Upper lobe of right lung (tissue), 1 donor: Measurements from ENCODE around the gene HMGCLL1. TPM values are rescaled to one million over a fixed set of nuclear protein-coding genes. Genes with fewer than 3 reads are reported as not detected.

Source experiments
- ATAC-seq: fragments of 200-7000 bp; cut with Tn5 transposase; one replicate; pipeline ENCODE4 v1.9.1; 2020; ENCODE audit warnings: mild to moderate bottlenecking, moderate library complexity
- DNase-seq: peaks from one replicate; pipeline ENCODE4 v3.0.0-alpha.2; 2020
- H3K27ac ChIP-seq: fragments of 200-600 bp; one replicate; pipeline ENCODE4 v1.8.0; 2022
- H3K27me3 ChIP-seq: fragments of 200-600 bp; one replicate; pipeline ENCODE4 v1.8.0; 2022; ENCODE audit warnings: mild to moderate bottlenecking
- H3K36me3 ChIP-seq: fragments of 200-600 bp; one replicate; pipeline ENCODE4 v1.8.0; 2022
- H3K4me1 ChIP-seq: fragments of 200-600 bp; one replicate; pipeline ENCODE4 v1.8.0; 2022
- H3K4me3 ChIP-seq: fragments of 200-600 bp; one replicate; pipeline ENCODE4 v1.8.0; 2022; ENCODE audit warnings: mild to moderate bottlenecking
- H3K9me3 ChIP-seq: fragments of 200-600 bp; one replicate; pipeline ENCODE4 v1.8.0; 2022
- intact Hi-C: fragments of 100-400 bp; cut with DNase I; formaldehyde crosslinking; loops from one replicate; pipeline ENCODE4 v1.11.0; 2022
- total RNA-seq: library from RNA; stranded (reverse); fragmentation: NEBNext Ultra II Directional; extraction: Animal tissue kit (Norgen Biotek cat#: 25700); gene quantifications from one replicate; pipeline ENCODE4 v1.2.1, GENCODE V29; 2021
- TF ChIP-seq, protein P1 (sequence below): fragments of 200-600 bp; IDR thresholded peaks from one replicate; pipeline ENCODE4 v1.8.0; 2022; ENCODE audit warnings: antibody characterized with exemption
- donor health status: DM: no; HTN: yes; CAD: no; lungs with severe emphysema.

Gene HMGCLL1
- total RNA-seq, 1 donor from 2014 or later, result 4.2 TPM

DNA sequence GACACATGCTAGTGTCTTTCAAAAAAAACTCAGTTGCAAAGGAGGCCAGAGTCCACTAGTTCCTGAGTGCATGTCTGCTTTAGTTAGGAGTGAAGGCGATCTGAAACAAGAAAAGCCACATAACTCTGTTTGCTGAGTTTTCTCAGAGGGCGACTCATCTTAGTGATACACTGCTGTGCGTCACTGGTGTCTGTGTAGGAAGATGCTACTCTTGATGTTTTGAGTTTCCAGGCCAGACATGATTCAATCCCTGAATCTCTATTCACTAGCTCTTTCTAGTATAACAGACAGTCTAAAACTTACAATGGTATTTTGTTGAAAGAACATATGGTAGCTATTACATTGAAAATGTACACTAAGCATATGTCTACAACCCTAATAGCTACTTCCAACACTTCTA, 190.8 kb downstream of the HMGCLL1 start:
- Histone ChIP-seq H3K36me3 (no peaks in the 10 kb centered on the region), H3K4me1 (no peaks in the 10 kb centered on the region), H3K9me3 (no peaks in the 10 kb centered on the region), H3K4me3 (no peak overlapping the region), H3K27ac (no peak overlapping the region), H3K27me3 (no peaks in the 10 kb centered on the region)
- intact Hi-C loops, result no loop called here
- DNase-seq, result no peak
- TF ChIP-seq, protein P1, sequence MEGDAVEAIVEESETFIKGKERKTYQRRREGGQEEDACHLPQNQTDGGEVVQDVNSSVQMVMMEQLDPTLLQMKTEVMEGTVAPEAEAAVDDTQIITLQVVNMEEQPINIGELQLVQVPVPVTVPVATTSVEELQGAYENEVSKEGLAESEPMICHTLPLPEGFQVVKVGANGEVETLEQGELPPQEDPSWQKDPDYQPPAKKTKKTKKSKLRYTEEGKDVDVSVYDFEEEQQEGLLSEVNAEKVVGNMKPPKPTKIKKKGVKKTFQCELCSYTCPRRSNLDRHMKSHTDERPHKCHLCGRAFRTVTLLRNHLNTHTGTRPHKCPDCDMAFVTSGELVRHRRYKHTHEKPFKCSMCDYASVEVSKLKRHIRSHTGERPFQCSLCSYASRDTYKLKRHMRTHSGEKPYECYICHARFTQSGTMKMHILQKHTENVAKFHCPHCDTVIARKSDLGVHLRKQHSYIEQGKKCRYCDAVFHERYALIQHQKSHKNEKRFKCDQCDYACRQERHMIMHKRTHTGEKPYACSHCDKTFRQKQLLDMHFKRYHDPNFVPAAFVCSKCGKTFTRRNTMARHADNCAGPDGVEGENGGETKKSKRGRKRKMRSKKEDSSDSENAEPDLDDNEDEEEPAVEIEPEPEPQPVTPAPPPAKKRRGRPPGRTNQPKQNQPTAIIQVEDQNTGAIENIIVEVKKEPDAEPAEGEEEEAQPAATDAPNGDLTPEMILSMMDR, result no peak
- no peak for ATAC-seq
